ENCODE results near the gene CADM2.

The CADM2 gene

GRCh38 chr3:86046436-86047136 is 1087.8 kb downstream of the CADM2 start:
- no peak for DNase-seq

GRCh38 chr3:86047161-86047560 is 1088.4 kb downstream of the CADM2 start:
- DNase-seq: no peak

- DNase-seq: no peak
Measured at GRCh38 chr3:86051058-86051457, 1092.3 kb downstream of the CADM2 start.

GRCh38 chr3:86056032-86056431 is 1097.2 kb downstream of the CADM2 start:
- DNase-seq: no peak

GRCh38 chr3:86056962-86057361 is 1098.2 kb downstream of the CADM2 start:
- no peak for DNase-seq

- no peak for DNase-seq
Measured at GRCh38 chr3:86073799-86074198, 1115.0 kb downstream of the CADM2 start.

GRCh38 chr3:86087160-86087871 is 1128.5 kb downstream of the CADM2 start:
- no peak for DNase-seq

- no peak for DNase-seq
Measured at GRCh38 chr3:86104154-86104553, 1145.4 kb downstream of the CADM2 start.

- no peak for DNase-seq
Measured at GRCh38 chr3:86109434-86109833, 1150.6 kb downstream of the CADM2 start.

Data from activated effector memory CD4-positive, alpha-beta T cell treated with Interleukin-2 at 50 U/mL for 16 hours (primary cell).